Stimulated activated memory B cell treated with anti-CD40 and anti-IgM and Interleukin-4, amounts not matched to agents 10 μg/mL and 1 μg/mL and 100 μg/mL, for 72 hours (primary cell): ENCODE results near the gene CTBP2.
"Not testable (repeated sequence)": the region's sequence is repeated elsewhere in the genome, so short reads cannot be mapped to it uniquely, and the experiment has no call there.

Source experiments
- ATAC-seq: fragments of 150-1000 bp; cut with Tn5 transposase; 2 replicates; pipeline ENCODE4 v1.10.0; 2021
- H3K27ac Mint-ChIP-seq: one replicate; pipeline ENCODE4 v1.8.0; 2022; ENCODE audit warnings: mild to moderate bottlenecking, mixed read lengths
- H3K27me3 Mint-ChIP-seq: one replicate; pipeline ENCODE4 v1.8.0; 2022; ENCODE audit warnings: mixed read lengths
- H3K36me3 Mint-ChIP-seq: one replicate; pipeline ENCODE4 v1.8.0; 2022; ENCODE audit warnings: mixed read lengths
- H3K4me1 Mint-ChIP-seq: one replicate; pipeline ENCODE4 v1.8.0; 2022; ENCODE audit warnings: mixed read lengths
- H3K4me3 Mint-ChIP-seq: one replicate; pipeline ENCODE4 v1.8.0; 2022; ENCODE audit warnings: mild to moderate bottlenecking, moderate library complexity, mixed read lengths
- H3K9me3 Mint-ChIP-seq: one replicate; pipeline ENCODE4 v1.8.0; 2022; ENCODE audit warnings: mixed read lengths

CTBP2 gene

DNA sequence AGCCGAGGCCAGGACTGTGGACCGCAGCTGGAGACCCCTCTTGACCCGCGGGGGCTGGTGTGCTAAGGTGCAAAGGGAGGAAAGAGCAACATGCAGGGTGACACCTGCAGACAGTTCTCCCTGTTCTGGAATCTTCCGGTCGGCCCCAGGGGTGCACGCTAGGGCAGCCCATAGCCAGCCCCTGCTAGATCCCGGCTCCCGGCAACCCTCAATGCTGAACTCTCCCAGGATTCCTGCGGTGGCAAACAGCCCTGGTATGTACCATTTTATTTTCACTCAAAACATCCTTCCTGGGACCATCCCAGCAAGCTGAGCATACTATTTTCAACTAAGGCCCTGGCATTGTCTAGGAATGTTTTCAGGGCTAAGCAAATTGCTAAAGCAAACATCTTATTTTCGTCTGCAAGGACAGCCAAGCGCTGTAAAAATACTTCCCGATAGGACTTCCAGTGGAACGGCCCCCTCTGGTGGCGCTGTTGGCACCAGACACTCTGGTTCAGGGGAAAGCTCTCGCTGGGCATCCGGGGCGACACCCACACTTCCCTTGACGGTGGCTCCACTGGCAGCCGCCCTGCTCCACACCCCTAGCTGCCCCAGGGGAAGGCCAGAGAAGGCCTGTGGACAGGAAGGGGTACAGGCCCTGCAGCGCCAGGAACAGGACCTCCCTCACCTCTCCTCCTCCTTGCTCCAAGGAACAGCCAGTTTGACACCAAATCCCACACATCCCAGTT, 99.4 kb downstream of the CTBP2 start:
- Mint-ChIP-seq H3K27me3 (peaks cover 63% of the 10 kb centered on the region), H3K4me1 (peaks cover 38% of the 10 kb centered on the region), H3K4me3 (no peak overlapping the region), H3K9me3 (peaks cover under 1% of the 10 kb centered on the region), H3K27ac (no peak overlapping the region), H3K36me3 (no peaks in the 10 kb centered on the region)
- ATAC-seq, result no peak

DNA sequence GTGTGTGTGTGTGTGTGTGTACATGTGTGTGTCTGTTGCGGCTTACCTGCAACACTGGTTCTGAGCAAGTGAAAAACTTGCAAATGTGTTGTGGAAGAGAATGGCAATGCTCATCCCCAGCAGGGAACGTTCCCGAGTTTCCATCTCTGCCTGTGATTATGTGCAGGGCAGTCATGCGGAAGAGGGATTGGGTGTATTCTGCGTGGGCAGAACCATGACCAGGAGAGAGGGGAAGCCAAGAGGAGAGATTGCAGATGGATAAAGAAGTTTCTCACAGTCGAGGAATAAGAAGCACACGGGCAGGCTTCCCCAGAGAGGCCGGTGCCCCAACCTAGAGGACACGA, 99.9 kb downstream of the CTBP2 start:
- Mint-ChIP-seq H3K27ac (no peak overlapping the region), H3K4me3 (no peak overlapping the region), H3K9me3 (no peaks in the 10 kb centered on the region), H3K27me3 (peaks cover 67% of the 10 kb centered on the region), H3K4me1 (peaks cover 37% of the 10 kb centered on the region), H3K36me3 (no peaks in the 10 kb centered on the region)
- ATAC-seq, result no peak

DNA sequence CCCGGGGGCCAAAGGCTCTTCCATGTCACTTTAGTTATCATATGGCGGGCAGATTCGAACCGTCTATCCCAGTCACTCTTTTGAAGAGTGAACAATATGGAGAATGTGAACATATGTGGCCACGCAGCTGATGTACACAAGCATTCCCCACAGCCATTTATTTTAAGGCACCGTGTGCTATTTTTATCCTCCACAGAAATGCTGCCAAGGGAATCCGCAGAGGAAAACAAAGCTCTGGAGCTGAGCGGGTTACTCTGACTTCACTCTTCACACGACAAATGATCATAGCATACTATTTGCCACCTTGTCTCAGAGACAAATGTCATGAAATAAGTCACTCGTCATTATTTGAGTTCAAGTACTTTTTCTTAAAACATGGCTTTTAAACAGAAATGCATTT, 100.3 kb downstream of the CTBP2 start:
- H3K27ac Mint-ChIP-seq, result no peak overlapping the region
- no peaks in the 10 kb centered on the region for H3K9me3 Mint-ChIP-seq
- peaks cover 71% of the 10 kb centered on the region for H3K27me3 Mint-ChIP-seq
- ATAC-seq, result no peak
- H3K4me1 Mint-ChIP-seq, result peaks cover 33% of the 10 kb centered on the region
- no peaks in the 10 kb centered on the region for H3K36me3 Mint-ChIP-seq
- no peak overlapping the region for H3K4me3 Mint-ChIP-seq

DNA sequence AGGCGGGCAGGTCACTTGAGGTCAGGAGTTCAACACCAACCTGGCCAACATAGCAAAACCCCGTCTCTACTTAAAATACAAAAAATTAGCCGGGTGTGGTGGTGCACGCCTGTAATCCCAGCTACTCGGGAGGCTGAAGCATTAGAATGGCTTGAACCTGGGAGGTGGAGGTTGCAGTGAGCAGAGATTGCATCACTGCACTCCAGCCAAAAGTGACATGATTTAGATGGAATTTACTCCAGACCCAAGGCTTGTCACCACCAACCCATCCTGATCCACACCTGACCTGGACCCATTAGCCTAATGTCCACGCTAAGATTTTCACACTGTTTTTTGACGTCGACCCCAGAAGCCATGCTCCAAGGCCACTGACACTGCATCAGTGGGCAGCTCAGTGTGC, 101.0 kb downstream of the CTBP2 start:
- not testable (repeated sequence) for H3K9me3 Mint-ChIP-seq, ATAC-seq, H3K36me3 Mint-ChIP-seq, H3K27ac Mint-ChIP-seq, H3K4me3 Mint-ChIP-seq
- H3K27me3 Mint-ChIP-seq, result peaks cover 78% of the 10 kb centered on the region
- peaks cover 26% of the 10 kb centered on the region for H3K4me1 Mint-ChIP-seq

DNA sequence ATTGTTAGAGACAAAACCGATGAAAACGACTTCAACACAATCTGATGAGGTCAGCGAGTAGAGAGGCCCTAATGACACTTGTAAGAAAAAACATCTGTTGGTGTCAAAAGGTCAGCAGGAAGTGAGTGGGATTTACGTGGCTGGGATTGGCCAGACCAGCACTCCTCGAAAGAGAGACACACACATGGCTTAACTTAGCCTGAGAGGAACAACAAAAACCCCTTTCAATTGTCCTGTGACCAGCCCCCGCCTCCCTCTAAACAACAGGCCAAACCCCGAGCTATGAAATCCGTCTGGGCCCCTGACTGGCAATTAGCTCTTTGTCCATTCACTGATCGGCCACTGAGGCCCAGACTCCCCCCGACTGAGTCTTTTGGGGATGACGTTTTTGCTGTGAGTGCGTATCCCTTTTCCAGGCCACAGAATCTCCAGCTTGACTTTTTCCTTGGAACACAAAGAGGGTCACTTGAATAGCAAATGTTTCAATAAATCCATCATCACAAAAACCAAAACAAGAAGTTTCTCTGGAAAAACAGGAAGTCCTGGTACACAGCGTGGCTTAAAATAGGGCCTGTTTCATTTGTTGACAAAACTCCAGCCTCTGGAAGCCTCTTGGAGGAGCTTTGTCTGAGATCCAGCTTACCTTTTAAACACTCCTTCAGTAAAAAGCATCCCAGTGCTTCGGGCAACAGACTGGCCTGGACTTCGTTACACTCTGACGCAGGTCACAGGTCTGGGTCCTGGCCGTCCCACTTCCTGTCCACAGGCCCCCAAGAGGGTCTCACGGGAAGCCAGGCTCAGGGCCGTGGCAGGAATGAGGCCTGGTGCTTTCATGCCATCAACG, 103.0 kb downstream of the CTBP2 start:
- no peak overlapping the region for H3K4me3 Mint-ChIP-seq
- peaks cover 97% of the 10 kb centered on the region for H3K27me3 Mint-ChIP-seq
- no peak for ATAC-seq
- peaks cover 21% of the 10 kb centered on the region for H3K4me1 Mint-ChIP-seq
- no peak overlapping the region for H3K27ac Mint-ChIP-seq
- H3K9me3 Mint-ChIP-seq, result no peaks in the 10 kb centered on the region
- H3K36me3 Mint-ChIP-seq, result no peaks in the 10 kb centered on the region

DNA sequence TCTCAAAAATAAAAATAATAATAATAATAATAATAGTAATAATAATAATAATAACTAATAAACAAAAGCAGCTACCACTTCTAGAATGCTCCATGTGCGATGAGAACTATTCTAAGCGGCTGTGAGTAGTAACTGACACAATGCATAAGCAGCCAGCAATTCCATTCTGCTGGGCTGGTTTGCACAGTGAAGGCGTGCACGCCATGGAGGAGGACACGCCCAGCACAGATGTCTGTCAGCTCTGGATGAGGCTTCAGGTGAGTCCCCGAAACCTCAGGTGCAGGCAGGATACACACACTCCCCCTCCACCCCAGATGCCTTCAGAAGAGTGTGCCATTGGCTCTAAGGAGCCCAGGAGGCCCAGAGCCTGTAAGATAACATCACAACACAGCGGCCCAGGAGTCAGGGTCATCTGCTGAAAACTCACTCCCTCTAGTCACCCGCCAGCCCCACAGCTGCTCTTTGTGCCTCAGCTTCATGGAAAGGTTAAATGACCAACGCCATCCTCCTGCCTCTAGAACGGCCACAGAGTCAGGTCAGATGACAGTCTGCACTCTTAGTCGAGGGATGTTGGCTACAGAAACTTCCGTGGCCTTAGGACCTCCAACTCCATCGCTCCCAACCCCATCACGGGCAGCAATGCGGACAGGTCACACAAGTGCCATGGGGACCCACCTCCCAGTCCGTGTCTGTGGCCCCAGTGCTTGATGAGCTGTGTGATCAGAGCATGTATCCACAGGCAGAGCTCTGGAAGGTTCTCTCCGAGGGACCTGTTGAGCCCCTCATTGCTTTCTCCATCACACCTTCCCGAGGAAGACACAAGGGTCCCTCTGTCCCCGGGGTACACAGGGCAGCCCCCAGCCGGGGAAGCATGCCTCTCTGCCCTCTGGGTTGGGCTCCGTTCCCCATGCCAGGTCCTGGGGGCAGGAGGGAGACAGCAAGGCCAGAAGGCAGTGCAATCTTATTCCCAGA, 103.9 kb downstream of the CTBP2 start:
- ATAC-seq, result no peak
- H3K4me3 Mint-ChIP-seq, result no peak overlapping the region
- peaks cover 97% of the 10 kb centered on the region for H3K27me3 Mint-ChIP-seq
- H3K9me3 Mint-ChIP-seq, result no peaks in the 10 kb centered on the region
- H3K4me1 Mint-ChIP-seq, result peaks cover 11% of the 10 kb centered on the region
- H3K27ac Mint-ChIP-seq, result no peak overlapping the region
- no peaks in the 10 kb centered on the region for H3K36me3 Mint-ChIP-seq

DNA sequence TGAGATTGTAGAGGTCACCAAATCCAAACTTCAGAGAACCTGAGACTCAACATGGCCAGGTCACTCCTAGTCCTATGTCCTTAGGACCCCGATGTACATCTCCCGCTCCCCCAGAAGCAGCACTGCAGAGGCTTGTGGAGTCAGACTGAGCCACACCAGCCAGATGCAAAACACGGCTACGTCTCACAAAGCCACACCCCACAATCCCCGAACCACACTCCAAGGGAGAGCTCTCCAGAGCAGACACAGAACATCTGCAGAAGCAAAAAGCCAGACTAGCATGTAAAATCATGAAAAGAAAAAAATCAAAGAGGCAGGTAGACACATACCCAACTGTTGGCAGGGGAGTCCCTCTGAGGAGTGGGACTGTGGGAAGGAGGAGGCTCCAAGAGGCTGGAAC, 104.9 kb downstream of the CTBP2 start:
- no peaks in the 10 kb centered on the region for H3K36me3 Mint-ChIP-seq
- H3K9me3 Mint-ChIP-seq, result no peaks in the 10 kb centered on the region
- H3K4me1 Mint-ChIP-seq, result peaks cover 1% of the 10 kb centered on the region
- H3K27ac Mint-ChIP-seq, result no peak overlapping the region
- H3K27me3 Mint-ChIP-seq, result peaks cover 97% of the 10 kb centered on the region
- ATAC-seq, result no peak
- H3K4me3 Mint-ChIP-seq, result no peak overlapping the region

DNA sequence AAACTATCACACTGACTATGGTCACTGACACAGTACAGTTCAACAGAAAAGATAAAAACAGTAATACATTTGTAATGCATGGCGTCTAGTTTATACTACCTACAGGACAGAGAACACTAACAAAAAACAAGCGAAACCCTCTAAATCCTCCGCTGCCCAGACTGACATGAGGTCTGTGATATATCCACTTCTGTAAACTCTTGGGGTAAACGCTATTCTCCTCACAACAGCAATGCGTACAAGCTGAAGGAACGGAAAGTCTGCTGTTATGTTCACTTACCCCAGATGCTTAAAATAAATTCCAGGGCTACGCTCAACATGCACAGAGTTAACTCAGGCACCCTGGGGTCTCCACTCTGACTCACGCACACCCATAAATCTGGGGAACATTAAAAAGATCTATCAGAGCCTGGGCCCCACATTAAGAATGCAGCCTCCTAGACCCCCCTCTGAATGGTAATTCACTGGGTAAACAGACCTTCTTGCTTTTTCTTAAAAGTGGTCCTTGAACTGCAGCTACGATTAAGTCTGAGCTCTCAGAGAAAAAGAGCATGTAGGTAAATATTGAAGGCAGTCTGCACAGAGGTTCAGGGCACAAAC, 105.6 kb downstream of the CTBP2 start:
- Mint-ChIP-seq H3K4me3 (no peak overlapping the region), H3K27me3 (peaks cover 97% of the 10 kb centered on the region), H3K27ac (no peak overlapping the region), H3K4me1 (no peaks in the 10 kb centered on the region), H3K36me3 (no peaks in the 10 kb centered on the region), H3K9me3 (no peaks in the 10 kb centered on the region)
- no peak for ATAC-seq

DNA sequence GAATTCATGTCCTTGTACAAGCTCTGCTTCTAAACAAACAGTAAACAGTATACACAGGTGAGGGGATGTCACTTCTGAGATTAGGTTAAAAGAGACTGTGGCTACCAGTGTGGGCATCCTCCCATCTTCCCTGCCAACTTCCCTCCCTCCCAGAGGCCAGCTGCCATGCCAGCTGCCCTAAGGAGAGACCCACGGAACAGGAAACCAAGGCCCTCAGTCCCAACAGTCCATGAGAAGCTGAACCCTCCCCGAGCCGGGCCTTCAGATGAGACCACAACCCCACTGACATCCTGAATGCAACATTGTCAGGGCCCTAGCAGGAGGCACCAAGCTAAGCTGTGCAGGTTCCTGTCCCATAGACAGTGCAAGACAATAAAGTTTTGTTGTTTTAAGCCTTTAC, 106.1 kb downstream of the CTBP2 start:
- no peaks in the 10 kb centered on the region for H3K9me3 Mint-ChIP-seq
- H3K36me3 Mint-ChIP-seq, result no peaks in the 10 kb centered on the region
- no peak overlapping the region for H3K4me3 Mint-ChIP-seq
- no peak for ATAC-seq
- H3K27me3 Mint-ChIP-seq, result peaks cover 97% of the 10 kb centered on the region
- H3K27ac Mint-ChIP-seq, result no peak overlapping the region
- H3K4me1 Mint-ChIP-seq, result no peaks in the 10 kb centered on the region

DNA sequence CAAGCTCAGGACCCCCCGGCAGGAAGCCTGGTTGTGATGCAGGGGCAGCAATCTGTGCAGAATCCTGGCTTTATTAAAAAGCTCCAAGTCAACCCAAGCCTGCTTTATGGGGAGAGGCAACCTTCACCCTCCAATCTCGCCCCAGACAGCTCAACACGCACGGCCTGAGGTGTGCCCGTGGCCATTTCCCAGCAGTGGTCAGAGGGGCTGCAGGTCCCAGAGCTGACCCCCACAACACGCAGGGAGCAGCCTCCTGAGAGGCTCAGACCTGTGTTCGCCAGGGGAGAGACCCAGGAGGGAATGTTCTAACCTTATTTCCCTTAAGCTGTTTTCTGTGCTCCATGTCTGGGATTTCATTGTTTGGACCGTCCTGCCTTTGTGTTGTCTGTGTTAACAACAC, 108.2 kb downstream of the CTBP2 start:
- Mint-ChIP-seq H3K4me1 (peaks cover 6% of the 10 kb centered on the region), H3K27ac (no peak overlapping the region), H3K9me3 (no peaks in the 10 kb centered on the region), H3K4me3 (no peak overlapping the region), H3K27me3 (peaks cover 92% of the 10 kb centered on the region), H3K36me3 (no peaks in the 10 kb centered on the region)
- ATAC-seq, result no peak

DNA sequence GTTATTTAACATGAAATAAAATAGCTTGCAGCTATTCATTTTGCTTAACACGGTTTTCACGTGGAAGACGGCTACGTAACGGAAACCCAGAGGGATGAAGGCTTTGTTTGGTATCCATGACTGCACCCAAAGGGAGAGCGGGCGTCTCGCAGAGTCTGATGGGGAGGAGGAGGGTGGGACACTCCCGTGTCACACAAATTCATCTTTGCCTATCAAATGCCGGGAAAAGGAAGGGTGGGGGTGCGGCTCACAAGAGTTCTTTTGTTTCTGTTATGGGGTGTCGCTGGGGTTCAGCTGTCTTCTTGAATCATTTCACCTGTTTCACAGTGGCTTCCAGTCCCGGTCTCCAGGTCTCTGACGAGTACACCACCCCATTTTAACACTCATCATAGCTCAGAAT, 110.0 kb downstream of the CTBP2 start:
- H3K4me3 Mint-ChIP-seq, result no peak overlapping the region
- no peaks in the 10 kb centered on the region for H3K36me3 Mint-ChIP-seq
- peaks cover 6% of the 10 kb centered on the region for H3K4me1 Mint-ChIP-seq
- H3K27me3 Mint-ChIP-seq, result peaks cover 85% of the 10 kb centered on the region
- ATAC-seq, result no peak
- no peaks in the 10 kb centered on the region for H3K9me3 Mint-ChIP-seq
- no peak overlapping the region for H3K27ac Mint-ChIP-seq

DNA sequence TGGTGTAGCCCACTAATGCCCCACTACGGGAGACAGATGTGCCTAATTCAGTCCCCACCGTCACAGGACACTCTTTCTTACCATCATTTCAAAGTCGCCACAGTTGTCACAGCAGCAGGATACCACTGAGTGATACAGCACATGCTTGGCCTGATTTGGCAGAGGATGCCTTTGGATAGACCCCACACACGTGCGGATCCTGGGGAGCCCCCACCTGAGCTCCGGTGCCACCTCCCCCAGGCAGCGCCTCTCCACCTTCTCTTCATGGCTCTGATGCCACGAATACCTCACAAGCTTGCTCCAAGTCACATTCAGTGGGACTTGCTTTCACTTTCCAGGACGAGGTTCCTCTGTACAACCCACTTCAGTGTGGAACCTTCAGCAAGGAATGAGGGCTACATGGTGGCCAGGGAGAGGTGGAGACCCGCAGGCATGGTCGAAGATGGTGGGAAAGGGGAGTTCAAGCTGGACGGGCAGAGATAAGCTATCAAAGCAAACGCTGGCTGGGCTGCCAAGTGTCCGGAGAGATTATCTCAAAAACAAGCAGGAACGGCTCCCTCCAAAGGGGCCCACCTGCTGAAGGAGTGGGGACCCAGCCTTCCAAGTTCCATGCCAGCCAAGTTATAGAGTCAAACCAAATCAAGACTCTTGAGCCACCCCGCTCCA, 111.0 kb downstream of the CTBP2 start:
- H3K27ac Mint-ChIP-seq, result no peak overlapping the region
- H3K27me3 Mint-ChIP-seq, result peaks cover 81% of the 10 kb centered on the region
- ATAC-seq, result no peak
- H3K9me3 Mint-ChIP-seq, result no peaks in the 10 kb centered on the region
- H3K4me1 Mint-ChIP-seq, result peaks cover 6% of the 10 kb centered on the region
- no peaks in the 10 kb centered on the region for H3K36me3 Mint-ChIP-seq
- no peak overlapping the region for H3K4me3 Mint-ChIP-seq

DNA sequence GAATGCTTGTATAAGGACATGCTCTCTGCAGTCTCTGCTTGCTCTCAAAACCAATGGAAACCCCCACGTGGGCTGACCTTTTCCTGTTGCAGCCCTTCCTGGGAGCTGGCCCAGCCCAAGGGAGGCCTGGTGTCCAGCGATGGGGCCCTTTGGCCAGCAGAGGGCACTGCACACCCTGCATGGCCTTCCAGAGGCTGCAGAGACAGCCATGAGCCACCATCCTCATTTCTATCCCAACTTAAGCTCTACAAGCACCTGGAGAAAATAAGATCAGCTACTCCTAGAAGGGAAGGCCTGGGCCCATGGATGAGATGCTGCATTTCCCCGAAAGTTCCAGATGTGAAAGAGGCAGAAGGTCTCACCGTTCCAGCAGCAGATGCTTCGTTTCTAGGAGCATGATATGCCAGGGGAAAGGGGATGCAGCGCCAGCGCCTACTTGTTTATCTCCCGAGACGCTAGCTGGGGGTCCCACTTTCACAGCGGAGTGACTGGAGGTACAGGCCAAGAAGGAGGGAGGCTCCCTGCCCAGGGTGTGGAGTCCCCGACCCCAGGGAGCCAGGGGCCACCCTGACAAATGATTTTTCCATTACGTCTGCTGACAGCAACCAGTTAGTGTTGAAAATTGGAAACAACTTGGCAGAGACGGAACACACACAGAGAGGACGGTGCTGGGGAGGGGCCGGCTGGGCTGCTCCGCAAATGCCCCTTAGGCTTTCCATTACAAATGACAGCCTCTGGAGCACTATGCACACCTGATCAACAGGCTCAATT, 112.1 kb downstream of the CTBP2 start:
- Mint-ChIP-seq H3K9me3 (no peaks in the 10 kb centered on the region), H3K27me3 (peaks cover 81% of the 10 kb centered on the region), H3K4me3 (no peak overlapping the region), H3K36me3 (no peaks in the 10 kb centered on the region), H3K27ac (no peak overlapping the region), H3K4me1 (peaks cover 6% of the 10 kb centered on the region)
- peak; percentile 73 for ATAC-seq
